GM12892 (cell line): ENCODE measurements around the gene EMILIN3.

ENCODE experiments used
- POLR2A ChIP-seq: IDR thresholded peaks from 2 replicates; pipeline ENCODE4 v1.6.1; 2011; ENCODE audit warnings: low read depth, low read length, control low read depth
- POLR2AphosphoS5 ChIP-seq: IDR thresholded peaks from 2 replicates; pipeline ENCODE4 v1.6.1; 2011; ENCODE audit warnings: low read depth, low read length, control low read depth
- TAF1 ChIP-seq: IDR thresholded peaks from 2 replicates; pipeline ENCODE4 v1.6.1; 2011; ENCODE audit warnings: low read depth, mild to moderate bottlenecking, control low read depth, low read length, borderline replicate concordance

DNA sequence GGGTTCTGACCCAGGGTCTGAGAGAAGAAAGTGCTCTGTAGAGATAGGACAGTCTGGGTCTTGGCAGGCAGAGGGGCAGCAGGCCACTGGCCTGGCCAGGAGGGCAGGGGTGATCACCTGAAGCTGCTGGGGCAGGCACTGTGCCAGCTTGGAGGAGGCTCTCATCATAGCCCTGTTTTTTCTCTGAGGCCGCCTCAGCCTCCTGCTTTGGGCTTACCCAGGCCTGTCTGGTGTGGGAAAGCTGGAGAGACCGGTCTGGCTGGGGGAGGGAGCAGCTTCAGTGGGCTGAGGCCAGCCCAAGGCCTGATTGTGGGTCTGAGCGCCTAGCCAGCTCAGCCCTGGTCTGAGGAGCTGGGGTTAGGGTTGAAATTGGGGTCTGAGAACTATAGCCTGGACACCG is 22.1 kb downstream of the EMILIN3 start:
- no peak for TF ChIP-seq POLR2A
- no peak for TF ChIP-seq POLR2AphosphoS5
- no peak for TF ChIP-seq TAF1
